Panc1 (cell line): ENCODE data around the gene GNPTG. TPM values are rescaled to one million over a fixed set of nuclear protein-coding genes. Genes with fewer than 3 reads are reported as not detected.

Source experiments
- ATAC-seq: fragments of 200-7000 bp; cut with Tn5 transposase; 2 replicates; pipeline ENCODE4 v1.9.1; 2020; ENCODE audit warnings: mild to moderate bottlenecking, moderate library complexity
- BruUV-seq: library from RNA; stranded (reverse); fragments of 400-500 nt; replicated peaks from 2 replicates; lab custom pipeline; 2021; lab: Mats Ljungman, UMichigan
- CTCF ChIA-PET: fragments of 300-600 bp; sonication (Branson Sonifier 250); formaldehyde crosslinking; loops from one replicate; lab custom pipeline; 2022; ENCODE audit warnings: antibody characterized with exemption; lab: Charles Lee
- POLR2A ChIA-PET: fragments of 300-600 bp; sonication (Branson Sonifier 250); formaldehyde crosslinking; loops from one replicate; lab custom pipeline; 2022; ENCODE audit warnings: antibody characterized with exemption; lab: Charles Lee
- DNase-seq: peaks from one replicate; pipeline ENCODE4 v3.0.0-alpha.2; 2010; ENCODE audit warnings: low read depth, low spot score
- H3K27ac ChIP-seq: 2 replicates; pipeline ENCODE4 v1.5.1; 2011; ENCODE audit warnings: mild to moderate bottlenecking, low read length, inconsistent platforms
- H3K27me3 ChIP-seq: fragments of 200-500 bp; sonication (Bioruptor generic); 2 replicates; pipeline ENCODE4 v1.6.0; 2014; ENCODE audit warnings: low read length, inconsistent platforms; ENCODE audit not compliant: control insufficient read depth, insufficient read depth
- H3K36me3 ChIP-seq: fragments of 200-500 bp; sonication (Bioruptor generic); 2 replicates; pipeline ENCODE4 v1.5.1; 2014; ENCODE audit warnings: inconsistent platforms, mild to moderate bottlenecking, low read length, moderate library complexity; ENCODE audit not compliant: control insufficient read depth, insufficient read depth
- H3K4me1 ChIP-seq: 2 replicates; pipeline ENCODE4 v1.5.1; 2011; ENCODE audit warnings: inconsistent platforms, mild to moderate bottlenecking, low read length, moderate library complexity; ENCODE audit not compliant: control insufficient read depth, insufficient read depth
- H3K4me3 ChIP-seq, 2 experiments: 2 replicates each; pipeline ENCODE4 v1.5.1; 2011 to 2012; ENCODE audit warnings: low read depth in 2 of 2, low read length in 2 of 2, mild to moderate bottlenecking in 2 of 2, inconsistent platforms in 1 of 2, moderate library complexity in 1 of 2
- H3K9me3 ChIP-seq: fragments of 200-500 bp; sonication (Bioruptor generic); 2 replicates; pipeline ENCODE4 v1.5.1; 2014; ENCODE audit warnings: low read depth, mild to moderate bottlenecking, inconsistent platforms, low read length, moderate library complexity; ENCODE audit not compliant: control insufficient read depth, insufficient read depth
- CTCF ChIP-seq: fragments of 450-650 bp; IDR thresholded peaks from 2 replicates; pipeline ENCODE4 v1.5.1; 2017; ENCODE audit warnings: mild to moderate bottlenecking
- POLR2AphosphoS5 ChIP-seq: IDR thresholded peaks from 2 replicates; pipeline ENCODE4 v1.6.1; 2012; ENCODE audit warnings: mild to moderate bottlenecking, low read depth, low read length, moderate library complexity
- REST ChIP-seq, 2 experiments: IDR thresholded peaks; 2 replicates each; pipeline ENCODE4 v1.6.1; 2011 to 2012; ENCODE audit warnings: low read depth in 2 of 2, control low read depth in 1 of 2, low read length in 1 of 2, mild to moderate bottlenecking in 1 of 2, moderate library complexity in 1 of 2; ENCODE audit not compliant: insufficient read depth in 1 of 2
- SIN3A ChIP-seq: IDR thresholded peaks from 2 replicates; pipeline ENCODE4 v1.6.1; 2012; ENCODE audit warnings: low read depth, mild to moderate bottlenecking, low read length, moderate library complexity, borderline replicate concordance; ENCODE audit not compliant: insufficient read depth
- TCF7L2 ChIP-seq: IDR thresholded peaks from 2 replicates; pipeline ENCODE4 v1.6.1; 2011; ENCODE audit warnings: mild to moderate bottlenecking, low read depth, low read length, inconsistent platforms
- in situ Hi-C: cut with HindIII; loops from 2 replicates; pipeline ENCODE4 v1.10.0; 2016; ENCODE audit warnings: low sequenced_read_pairs, low pct_unique_long_range_greater_than_20kb
- intact Hi-C: fragments of 100-400 bp; cut with micrococcal nuclease; formaldehyde crosslinking; loops from one replicate; pipeline ENCODE4 v1.10.0; 2022; ENCODE audit not compliant: unreplicated experiment
- total RNA-seq: library from RNA; stranded (reverse); gene quantifications from one replicate; pipeline ENCODE4 v1.2.1, GENCODE V29; 2021; ENCODE audit not compliant: unreplicated experiment

Gene GNPTG
- total RNA-seq, 1 experiment from 2014 or later, result 62.5 TPM

- TF ChIP-seq POLR2AphosphoS5 (no peak), TCF7L2 (no peak), SIN3A (no peak), CTCF (no peak), REST (IDR thresholded peaks at IDR 0.05; ENCODE audit: insufficient read depth in 1 of 2, low read depth in 2 of 2, low read length in 1 of 2) (no peak)
- no peaks in the 10 kb centered on the region for H3K27me3 ChIP-seq
- peaks cover 10% of the 10 kb centered on the region for H3K4me1 ChIP-seq
- no peak for DNase-seq
- H3K4me3 ChIP-seq, result no peak overlapping the region
- TSS peak; percentile 14 for BruUV-seq
- POLR2A ChIA-PET, result no interaction called here
- H3K36me3 ChIP-seq, result peaks cover 23% of the 10 kb centered on the region
- in situ Hi-C loops, result no loop called here
- intact Hi-C loops, result no loop called here
- CTCF ChIA-PET, result interaction anchor here (0.6 kb wide), 1 partner anchor 353 kb away, joined by 6 read pairs; no protein-coding TSS in a partner anchor
- ATAC-seq, result no peak
- H3K27ac ChIP-seq, result no peak overlapping the region
- no peaks in the 10 kb centered on the region for H3K9me3 ChIP-seq
Measured at GRCh38 chr16:1312903-1313302, 38.8 kb upstream of the GNPTG start.

- Histone ChIP-seq H3K9me3 (no peaks in the 10 kb centered on the region), H3K4me3 (no peak overlapping the region), H3K36me3 (peaks cover 24% of the 10 kb centered on the region), H3K27me3 (no peaks in the 10 kb centered on the region), H3K4me1 (peaks cover 10% of the 10 kb centered on the region), H3K27ac (no peak overlapping the region)
- BruUV-seq, result no TSS peak
- ATAC-seq (no peak), DNase-seq (no peak)
- ChIA-PET POLR2A (no interaction called here), CTCF (no interaction called here)
- TF ChIP-seq REST (IDR thresholded peaks at IDR 0.05; ENCODE audit: insufficient read depth in 1 of 2, low read depth in 2 of 2, low read length in 1 of 2), result no peak
- TF ChIP-seq CTCF, result no peak
- TF ChIP-seq SIN3A, result no peak
- no peak for TF ChIP-seq POLR2AphosphoS5
- no peak for TF ChIP-seq TCF7L2
- intact Hi-C loops (no loop called here), in situ Hi-C loops (no loop called here)
Measured at GRCh38 chr16:1313721-1314369, 37.9 kb upstream of the GNPTG start.
